K562 (cell line): ENCODE data around the gene DCUN1D3. TPM values are rescaled to one million over a fixed set of nuclear protein-coding genes. Genes with fewer than 3 reads are reported as not detected.
"Not testable (repeated sequence)": the region's sequence is repeated elsewhere in the genome, so short reads cannot be mapped to it uniquely, and the experiment has no call there.

Experiments
- ATAC-seq: fragments of 200-7000 bp; cut with Tn5 transposase; 3 replicates; pipeline ENCODE4 v1.9.1; 2020; ENCODE audit warnings: moderate library complexity
- BruUV-seq: library from RNA; stranded (reverse); fragments of 400-500 nt; replicated peaks from 2 replicates; lab custom pipeline; 2021; lab: Mats Ljungman, UMichigan
- CTCF ChIA-PET: fragments of 300-600 bp; formaldehyde crosslinking; extraction: SDS; loops from one replicate; lab custom pipeline; 2021; ENCODE audit warnings: low intra/inter-chr PET ratio; lab: Yijun Ruan, JAX
- POLR2A ChIA-PET: fragments of 300-600, 350-650 bp; sonication (Branson Sonifier 250); formaldehyde crosslinking; extraction: SDS; loops from one replicate; lab custom pipeline; 2021; ENCODE audit warnings: antibody characterized with exemption, inconsistent platforms; lab: Yijun Ruan, JAX
- DNase-seq, 4 experiments: peaks; one replicate each; pipeline versions ENCODE4 v3.0.0 to v3.0.0-alpha.2; 2011 to 2018; ENCODE audit warnings: low spot score in 3 of 4, mixed read lengths in 3 of 4; ENCODE audit errors: extremely low read depth in 1 of 4
- FAIRE-seq: peaks from 2 replicates; lab custom pipeline; 2011; peaks lifted over from hg19 to GRCh38; lab: Jason Lieb, UNC
- H2AFZ ChIP-seq: 2 replicates; pipeline ENCODE4 v1.6.0; 2011; ENCODE audit warnings: low read depth, low read length, control low read depth, inconsistent platforms
- H3K27ac ChIP-seq: fragments of 200-600 bp; 3 replicates; pipeline ENCODE4 v1.8.0; 2011; ENCODE audit warnings: low read depth, mild to moderate bottlenecking, control low read depth, inconsistent platforms, low read length, moderate library complexity, mixed read lengths; ENCODE audit errors: extremely low read depth
- H3K27me3 ChIP-seq, 2 experiments: fragments of 300-600 bp in 1 of 2; 2 replicates in 1 of 2; 3 replicates in 1 of 2; pipeline versions ENCODE4 v1.6.0 to v1.8.0; 2011; ENCODE audit warnings: inconsistent platforms in 2 of 2, low read length in 2 of 2, mild to moderate bottlenecking in 1 of 2, mixed read lengths in 1 of 2, moderate library complexity in 1 of 2; ENCODE audit not compliant: control insufficient read depth in 2 of 2, insufficient read depth in 2 of 2
- H3K36me3 ChIP-seq: fragments of 300-600 bp; 3 replicates; pipeline ENCODE4 v1.8.0; 2011; ENCODE audit warnings: mild to moderate bottlenecking, low read length, inconsistent platforms; ENCODE audit not compliant: control insufficient read depth, insufficient read depth
- H3K4me1 ChIP-seq, 2 experiments: fragments of 200-600 bp in 1 of 2; replicated peaks in 1 of 2; 2 replicates in 1 of 2; 3 replicates in 1 of 2; pipeline versions ENCODE4 v1.5.1 to v1.8.0; 2011; ENCODE audit warnings: inconsistent platforms in 2 of 2, low read length in 2 of 2, mild to moderate bottlenecking in 1 of 2, mixed read lengths in 1 of 2, moderate library complexity in 1 of 2; ENCODE audit not compliant: control insufficient read depth in 2 of 2, insufficient read depth in 2 of 2
- H3K4me2 ChIP-seq: 2 replicates; pipeline ENCODE4 v1.6.1; 2011; ENCODE audit warnings: low read length, control low read depth, inconsistent platforms, mixed read lengths; ENCODE audit not compliant: insufficient read depth
- H3K4me3 ChIP-seq: fragments of 200-600 bp; sonication (generic), shearing (Covaris generic); 2 replicates; pipeline ENCODE4 v1.5.1; 2016; ENCODE audit warnings: control low read depth, inconsistent platforms
- H3K79me2 ChIP-seq: fragments of 200-600 bp; 3 replicates; pipeline ENCODE4 v1.8.0; 2011; ENCODE audit warnings: low read length, inconsistent platforms; ENCODE audit not compliant: control insufficient read depth, insufficient read depth
- H3K9ac ChIP-seq, 2 experiments: 2 replicates each; pipeline versions ENCODE4 v1.6.0 to v1.6.1; 2011; ENCODE audit warnings: low read depth in 2 of 2, low read length in 2 of 2, control low read depth in 1 of 2, inconsistent platforms in 1 of 2, mild to moderate bottlenecking in 1 of 2, mixed read lengths in 1 of 2; ENCODE audit not compliant: insufficient read depth in 1 of 2
- H3K9me1 ChIP-seq: one replicate; pipeline ENCODE4 v1.6.0; 2011; ENCODE audit warnings: inconsistent platforms, mild to moderate bottlenecking, low read length, moderate library complexity; ENCODE audit not compliant: control insufficient read depth, insufficient read depth
- H3K9me3 ChIP-seq: replicated peaks from 2 replicates; pipeline ENCODE4 v1.5.1; 2011; ENCODE audit warnings: low read depth, low read length, inconsistent platforms; ENCODE audit not compliant: control insufficient read depth, insufficient read depth
- H4K20me1 ChIP-seq: replicated peaks from 2 replicates; pipeline ENCODE4 v1.6.1; 2011; ENCODE audit warnings: low read length, inconsistent platforms, mixed read lengths; ENCODE audit not compliant: control insufficient read depth, insufficient read depth
- BRF1 ChIP-seq: IDR thresholded peaks from 3 replicates; pipeline ENCODE4 v1.6.1; 2011; ENCODE audit warnings: borderline replicate concordance, mild to moderate bottlenecking; ENCODE audit not compliant: insufficient read length; ENCODE audit errors: extremely low read depth
- MEF2D ChIP-seq: conservative IDR thresholded peaks from 2 replicates; pipeline ENCODE4 v1.6.1; 2016; ENCODE audit warnings: low read depth, missing genetic modification characterization, missing compliant biosample characterization
- MTA2 ChIP-seq: fragments of 450-650 bp; IDR thresholded peaks from 2 replicates; pipeline ENCODE4 v1.6.1; 2016; ENCODE audit warnings: low read depth
- MYBL2 ChIP-seq, 2 experiments: fragments of 450-650 bp in 1 of 2; sonication (generic) in 1 of 2; formaldehyde crosslinking in 1 of 2; IDR thresholded peaks; 2 replicates each; pipeline versions ENCODE4 v1.6.1 to v1.8.1; 2017 to 2022; ENCODE audit warnings: borderline replicate concordance in 1 of 2, inconsistent platforms in 1 of 2, low read depth in 1 of 2, mild to moderate bottlenecking in 1 of 2, missing genetic modification reagents in 1 of 2, moderate library complexity in 1 of 2
- POLR2H ChIP-seq: IDR thresholded peaks from 2 replicates; pipeline ENCODE4 v1.6.1; 2016; ENCODE audit warnings: missing genetic modification characterization, low read depth, mild to moderate bottlenecking, control low read depth, missing compliant biosample characterization, moderate library complexity
- TBP ChIP-seq: optimal IDR thresholded peaks from 2 replicates; pipeline ENCODE3; 2011; ENCODE audit warnings: low read depth, low read length, improper control_type of control experiment
- ZBTB8A ChIP-seq: fragments of 450-650 bp; IDR thresholded peaks from 2 replicates; pipeline ENCODE4 v1.6.1; 2018; ENCODE audit warnings: mild to moderate bottlenecking, moderate library complexity; ENCODE audit not compliant: partially characterized antibody
- WGBS: fragments of 100-300 bp; shearing (Covaris generic); methylation state at CpG from one replicate; pipeline ENCODE4 v1.1.6; 2016; ENCODE audit warnings: low coverage, mixed read lengths; ENCODE audit not compliant: insufficient coverage; ENCODE audit errors: missing lambda C conversion rate; 5-methylcytosine and 5-hydroxymethylcytosine counted together
- in situ Hi-C: fragments of 300-500 bp; cut with MboI; formaldehyde crosslinking; loops from 4 replicates; pipeline ENCODE4 v1.15.0; 2018; ENCODE audit warnings: inconsistent platforms, mixed read lengths
- intact Hi-C: fragments of 100-400 bp; cut with micrococcal nuclease; formaldehyde crosslinking; loops from 2 replicates; pipeline ENCODE4 v1.14.2; 2022
- polyA plus RNA-seq, 8 experiments: library from polyadenylated mRNA; depleted of rRNA in 4 of 8; stranded (reverse) in 5 of 8; unstranded in 3 of 8; fragments of >200 nt; fragmentation: Nextera tagmentation in 2 of 8; fragmentation: Illumina TruSeq in 1 of 8; extraction: Ambion mirVana in 2 of 8; extraction: Trizol in 1 of 8; gene quantifications; 2 replicates each; pipeline versions ENCODE4 v1.2.1 to v1.2.3, GENCODE V29; 2011 to 2014; ENCODE audit warnings: inconsistent platforms in 1 of 8, missing spikeins in 1 of 8
- total RNA-seq, 7 experiments: library from RNA; depleted of rRNA in 6 of 7; stranded (reverse); fragments of >200 nt in 6 of 7; fragmentation: Illumina TruSeq in 2 of 7; extraction: Trizol in 2 of 7; gene quantifications; 2 replicates each; pipeline versions ENCODE4 v1.2.1 to v1.2.3, GENCODE V29; 2011 to 2021; ENCODE audit warnings: low replicate concordance in 1 of 7
- TF ChIP-seq, protein P1 (sequence below), 2 experiments: fragments of 450-650 bp in 1 of 2; sonication (generic) in 1 of 2; formaldehyde crosslinking in 1 of 2; IDR thresholded peaks in 1 of 2; conservative IDR thresholded peaks in 1 of 2; 2 replicates each; pipeline versions ENCODE4 v1.6.1 to v1.8.1; 2016 to 2023; ENCODE audit warnings: mild to moderate bottlenecking in 2 of 2, moderate library complexity in 2 of 2, inconsistent platforms in 1 of 2, missing genetic modification reagents in 1 of 2
- TF ChIP-seq, protein P2 (sequence below): sonication (generic); IDR thresholded peaks from 2 replicates; pipeline ENCODE4 v1.6.1; 2016

DCUN1D3 gene
- total and polyA plus RNA-seq, 9 of the 15 experiments (the other 6 are each of a cell fraction or from before 2014, with no cell fraction given), result 1.0 to 4.7 (median 2.2) TPM

DNA sequence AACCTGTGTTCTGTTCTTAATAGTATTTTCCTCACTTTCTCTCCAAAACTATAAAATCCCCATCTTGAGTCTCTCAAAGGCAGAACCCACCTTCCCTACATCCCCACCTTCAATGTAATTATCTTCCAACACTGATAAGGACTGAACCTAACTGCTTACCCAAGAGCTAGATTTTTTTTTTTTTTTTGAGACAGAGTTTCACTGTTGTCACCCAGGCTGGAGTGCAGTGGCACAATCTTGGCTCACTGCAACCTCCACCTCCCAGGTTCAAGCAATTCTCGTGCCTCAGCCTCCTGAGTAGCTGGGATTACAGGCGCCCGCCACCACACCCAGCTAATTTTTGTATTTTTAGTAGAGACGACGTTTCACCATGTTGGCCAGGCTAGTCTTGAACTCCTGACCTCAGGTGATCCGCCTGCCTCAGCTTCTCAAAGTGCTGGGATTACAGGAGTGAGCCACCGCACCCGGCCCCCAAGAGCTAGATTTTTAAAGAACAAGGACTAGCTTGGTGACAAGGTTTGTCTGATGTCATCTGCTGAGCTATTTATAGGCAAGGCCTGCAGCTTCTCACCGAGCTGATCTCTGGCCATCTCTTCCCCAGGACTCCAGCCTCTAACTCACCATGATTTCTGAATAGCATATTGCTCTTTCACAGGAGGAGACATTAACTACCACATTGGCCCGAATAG is 29.7 kb upstream of the DCUN1D3 start (continued):
- TF ChIP-seq, protein P1, sequence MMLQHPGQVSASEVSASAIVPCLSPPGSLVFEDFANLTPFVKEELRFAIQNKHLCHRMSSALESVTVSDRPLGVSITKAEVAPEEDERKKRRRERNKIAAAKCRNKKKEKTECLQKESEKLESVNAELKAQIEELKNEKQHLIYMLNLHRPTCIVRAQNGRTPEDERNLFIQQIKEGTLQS (IDR thresholded peaks at IDR 0.05), result peak; percentile 86
- TF ChIP-seq, protein P1 (CRISPR knock-in tag; conservative IDR thresholded peaks at IDR 0.05), result not testable (repeated sequence)
- TF ChIP-seq, protein P2, sequence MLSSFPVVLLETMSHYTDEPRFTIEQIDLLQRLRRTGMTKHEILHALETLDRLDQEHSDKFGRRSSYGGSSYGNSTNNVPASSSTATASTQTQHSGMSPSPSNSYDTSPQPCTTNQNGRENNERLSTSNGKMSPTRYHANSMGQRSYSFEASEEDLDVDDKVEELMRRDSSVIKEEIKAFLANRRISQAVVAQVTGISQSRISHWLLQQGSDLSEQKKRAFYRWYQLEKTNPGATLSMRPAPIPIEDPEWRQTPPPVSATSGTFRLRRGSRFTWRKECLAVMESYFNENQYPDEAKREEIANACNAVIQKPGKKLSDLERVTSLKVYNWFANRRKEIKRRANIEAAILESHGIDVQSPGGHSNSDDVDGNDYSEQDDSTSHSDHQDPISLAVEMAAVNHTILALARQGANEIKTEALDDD, result 0 out of 2 replicates have a peak, but pooled peaks have one; percentile 29
- peak; percentile 58 for TF ChIP-seq POLR2H (tag)
- peak; percentile 49 for TF ChIP-seq TBP
- TF ChIP-seq MEF2D (tag), result peak; percentile 93

DNA sequence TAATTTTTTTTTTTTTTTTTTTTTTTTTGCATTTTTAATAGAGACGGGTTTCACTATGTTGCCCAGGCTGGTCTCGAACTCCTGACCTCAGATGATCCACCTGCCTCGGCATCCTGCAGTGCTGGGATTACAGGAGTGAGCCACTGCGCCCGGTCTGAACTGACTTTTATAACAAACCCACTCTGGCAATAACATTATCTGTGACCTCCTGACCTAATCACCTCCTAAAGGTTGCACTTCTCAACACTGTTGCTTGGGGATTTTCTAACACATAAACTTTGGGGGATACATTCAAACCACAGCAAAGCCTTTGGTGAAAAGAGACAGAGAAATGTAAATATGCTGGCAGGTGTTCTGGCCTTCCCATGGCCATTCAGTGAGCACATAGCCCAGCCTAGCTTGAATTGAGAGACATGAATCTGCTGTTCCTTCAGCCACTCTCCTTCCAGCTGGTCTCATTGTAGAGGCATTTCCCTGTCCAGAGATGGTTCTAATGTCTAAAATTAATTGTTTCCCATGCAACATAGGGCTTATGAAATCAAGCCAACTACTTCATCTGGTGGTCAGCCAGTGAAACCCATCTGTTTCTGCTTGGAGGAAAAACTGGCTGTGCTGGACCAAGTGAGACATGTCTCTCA is 28.7 kb upstream of the DCUN1D3 start:
- in situ Hi-C loops (no loop called here), intact Hi-C loops (no loop called here)
- Histone ChIP-seq H2AFZ (no peak overlapping the region), H3K9ac (no peak overlapping the region), H3K79me2 (no peaks in the 10 kb centered on the region), H3K4me3 (no peak overlapping the region), H3K4me2 (no peak overlapping the region), H3K4me1 (peaks cover 0 to 6% of the 10 kb centered on the region in 2 experiments; a peak in 1 of 5 replicates), H3K9me3 (no peaks in the 10 kb centered on the region), H3K36me3 (no peaks in the 10 kb centered on the region), H3K9me1 (no peaks in the 10 kb centered on the region), H4K20me1 (no peaks in the 10 kb centered on the region), H3K27me3 (peaks cover 2 to 7% of the 10 kb centered on the region in 2 experiments; a peak in 3 of 5 replicates), H3K27ac (no peak overlapping the region)
- DNase-seq, result no peak
- BruUV-seq, result no TSS peak
- WGBS, result 65% methylated on average over 3 of the region's 5 CpGs
- TF ChIP-seq MTA2, result no peak
- no peak for TF ChIP-seq MYBL2 (IDR thresholded peaks at IDR 0.05; ENCODE audit: low read depth)
- no peak for TF ChIP-seq MYBL2 (CRISPR knock-in tag; IDR thresholded peaks at IDR 0.05; ENCODE audit: borderline replicate concordance)
- no peak for TF ChIP-seq BRF1
- TF ChIP-seq ZBTB8A, result no peak
- no peak for ATAC-seq
- POLR2A ChIA-PET, result interaction anchor here (0.7 to 1.3 kb wide), 2 partner anchors 10 kb away, joined by 3 to 5 read pairs; no protein-coding TSS in a partner anchor
- CTCF ChIA-PET, result no interaction called here
- FAIRE-seq, result peak; percentile 15
